Non-pigmented ciliary epithelial cell (primary cell): Measurements from ENCODE around the gene KRTAP4-5.
"Not testable (repeated sequence)": the region's sequence is repeated elsewhere in the genome, so short reads cannot be mapped to it uniquely, and the experiment has no call there.

Experiments used
- DNase-seq: peaks from one replicate; pipeline ENCODE4 v3.0.0-alpha.2; 2010; ENCODE audit warnings: low read depth

Gene KRTAP4-5

DNA sequence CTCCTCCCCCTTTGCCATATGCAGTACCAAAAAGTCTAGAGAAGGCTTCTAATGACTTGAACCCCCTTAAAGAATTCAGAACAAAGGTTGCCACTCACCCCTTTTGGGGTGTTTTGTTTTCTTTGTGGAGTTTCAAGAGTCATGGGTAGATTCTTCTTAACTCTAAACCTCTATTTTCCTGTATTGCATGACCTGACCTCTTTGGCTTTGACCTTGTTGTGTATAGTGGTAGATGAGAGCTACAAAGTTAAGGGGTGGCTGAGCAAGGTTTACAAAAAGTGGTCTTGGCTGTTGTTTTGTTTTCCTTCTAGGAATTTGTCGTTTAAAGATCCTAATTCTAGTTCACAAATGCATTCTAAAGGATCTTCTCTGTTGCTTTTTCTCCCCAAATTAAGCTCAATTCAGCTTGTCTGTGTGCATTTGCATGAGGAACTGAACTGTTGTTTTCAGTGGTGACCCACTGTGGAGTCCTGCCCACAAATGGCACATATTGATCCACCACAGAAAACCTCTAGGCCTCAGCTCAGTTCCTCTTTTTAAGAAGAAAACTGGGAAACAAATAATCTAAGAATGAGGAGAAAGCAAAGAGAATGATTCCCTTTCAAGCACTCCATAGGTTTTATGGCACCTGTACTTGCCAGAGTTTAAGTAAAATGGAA is 40.8 kb downstream of the KRTAP4-5 start:
- DNase-seq = not testable (repeated sequence)

DNA sequence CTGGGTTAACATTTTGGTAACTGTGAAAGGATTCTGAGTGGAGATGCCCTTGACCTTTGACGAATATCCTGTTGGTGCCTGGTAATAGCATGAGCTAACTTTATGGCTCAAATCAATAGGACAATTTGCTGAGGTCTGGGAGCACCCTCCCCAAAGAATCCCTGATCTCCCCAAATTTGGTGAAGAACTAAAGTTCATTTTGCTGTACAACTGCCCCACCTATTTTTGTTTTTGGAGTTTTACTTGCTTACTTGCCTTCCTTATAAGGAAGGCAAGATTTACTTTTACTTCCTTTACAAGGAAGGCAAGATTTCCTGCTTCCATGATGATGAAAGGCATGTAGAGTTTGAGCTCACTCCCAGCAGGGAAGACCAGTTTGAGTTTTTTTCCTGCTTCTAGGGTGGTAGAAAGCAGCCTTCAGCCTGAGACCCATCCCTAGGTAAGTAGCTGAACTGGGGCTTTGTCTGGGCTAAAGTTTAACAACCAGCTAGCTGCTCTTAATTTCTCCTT is 41.6 kb downstream of the KRTAP4-5 start:
- no peak for DNase-seq

GRCh38 chr17:41105347-41105746 is 44.3 kb downstream of the KRTAP4-5 start, which contains the start of gene KRTAP4-9:
Gene KRTAP4-9, plus strand, starts transcription at chr17:41105389. Its CDS starts 0 bp downstream, at chr17:41105389.
- not testable (repeated sequence) for DNase-seq

- not testable (repeated sequence) for DNase-seq
These were observed 45.1 kb downstream of the KRTAP4-5 start for GRCh38 chr17:41104386-41105038.

DNA sequence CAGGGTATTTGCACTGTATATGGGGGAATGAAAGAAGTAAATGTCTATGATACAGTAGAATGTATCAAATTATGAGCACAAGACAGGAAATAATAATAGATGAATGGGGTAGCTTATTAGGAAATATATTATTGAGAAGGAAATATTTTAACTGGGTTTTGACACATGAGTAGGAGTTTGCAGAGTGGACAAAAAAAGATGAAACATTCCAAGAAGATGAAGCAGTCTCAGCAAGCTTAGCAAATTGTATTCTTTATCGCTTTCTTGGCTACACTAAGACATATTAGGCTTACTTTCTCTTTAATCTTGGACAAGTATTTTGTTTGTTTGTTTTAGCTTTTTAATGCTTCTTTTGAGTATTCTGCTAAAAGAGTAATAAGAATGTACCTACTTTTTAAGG is 45.7 kb downstream of the KRTAP4-5 start:
- no peak for DNase-seq

GRCh38 chr17:41101586-41102259 is 47.9 kb downstream of the KRTAP4-5 start, which contains the start of gene KRTAP4-16:
Gene KRTAP4-16, minus strand, starts transcription at chr17:41102209. Its CDS starts 0 bp downstream, at chr17:41102209.
- DNase-seq = no peak

DNA sequence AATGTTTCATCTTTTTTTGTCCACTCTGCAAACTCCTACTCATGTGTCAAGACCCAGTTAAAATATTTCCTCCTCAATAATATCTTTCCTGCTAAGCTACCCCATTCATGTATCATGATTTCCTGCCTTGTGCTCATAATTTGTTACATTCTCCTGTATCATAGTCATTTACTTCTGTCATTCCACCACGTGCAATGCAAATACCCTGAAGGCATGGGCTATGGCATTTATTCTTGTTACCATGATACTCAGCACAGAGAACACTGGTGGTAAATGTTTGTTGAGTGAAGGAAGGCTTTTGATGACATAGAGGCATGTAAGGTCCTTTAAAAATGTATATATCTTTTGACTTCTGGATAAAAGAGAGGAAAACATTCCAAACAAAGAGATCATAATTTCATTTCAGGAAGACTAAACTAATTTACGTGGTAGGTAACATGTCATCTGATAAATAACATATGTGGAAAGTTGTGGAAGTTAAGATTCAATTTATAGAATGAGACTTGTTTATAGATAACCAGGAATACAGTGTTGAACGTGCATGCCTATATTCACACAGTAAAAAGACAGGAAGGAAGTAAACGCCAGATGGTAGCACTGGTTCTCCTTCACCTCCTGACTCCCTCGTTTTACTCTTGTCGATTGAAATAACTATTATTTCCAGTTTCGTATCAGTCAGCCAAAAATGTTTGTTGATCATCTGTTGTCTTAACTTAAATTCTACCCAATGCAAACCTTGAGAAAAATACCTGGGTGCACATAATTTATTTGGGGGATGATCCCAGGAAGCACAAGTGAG is 49.7 kb downstream of the KRTAP4-5 start:
- peak; percentile 35 for DNase-seq
